Peyer's patch (tissue), 4 donors: ENCODE data around the gene HHAT. TPM values are rescaled to one million over a fixed set of nuclear protein-coding genes. Genes with fewer than 3 reads are reported as not detected.

Experiments used
- DNase-seq, 3 donors: peaks; one replicate each; pipeline ENCODE4 v3.0.0-alpha.2; 2017 to 2019
- H3K27ac ChIP-seq, 4 donors: fragments of 200-600 bp; sonication (generic); one replicate each; pipeline ENCODE4 v1.5.1; 2016 to 2019
- H3K27me3 ChIP-seq, 2 donors: fragments of 200-600 bp; sonication (generic); one replicate each; pipeline ENCODE4 v1.5.1; 2019
- H3K36me3 ChIP-seq, 3 donors: fragments of 200-600 bp; sonication (generic); one replicate each; pipeline ENCODE4 v1.5.1; 2016 to 2019
- H3K4me1 ChIP-seq, 4 donors: fragments of 200-600 bp; sonication (generic); one replicate each; pipeline ENCODE4 v1.5.1; 2016 to 2019
- H3K4me3 ChIP-seq, 4 donors: fragments of 200-600 bp; sonication (generic); 1 replicate in 3 of 4; 2 replicates in 1 of 4; pipeline ENCODE4 v1.5.1; 2016 to 2019; ENCODE audit warnings: mild to moderate bottlenecking in 1 of 4
- H3K9me3 ChIP-seq, 4 donors: fragments of 200-600 bp; sonication (generic); one replicate each; pipeline ENCODE4 v1.5.1; 2016 to 2019; ENCODE audit warnings: mild to moderate bottlenecking in 1 of 4
- POLR2A ChIP-seq, 2 donors: fragments of 450-650 bp; IDR thresholded peaks; one replicate each; pipeline ENCODE4 v1.5.1; 2017; ENCODE audit warnings: antibody characterized with exemption in 2 of 2, mild to moderate bottlenecking in 2 of 2, moderate library complexity in 2 of 2
- total RNA-seq, 4 donors: library from RNA; depleted of rRNA; stranded (reverse); fragments of >200 nt; gene quantifications; one replicate each; pipeline ENCODE4 v1.1.0, GENCODE V29; 2016
- TF ChIP-seq, protein P1 (sequence below), 6 experiments: fragments of 450-650 bp in 4 of 6; fragments of 200-600 bp in 2 of 6; sonication (generic) in 1 of 6; IDR thresholded peaks; one replicate each; pipeline ENCODE4 v1.5.1; 2017 to 2019; ENCODE audit warnings: antibody characterized with exemption in 6 of 6, mild to moderate bottlenecking in 3 of 6, moderate library complexity in 1 of 6

The HHAT gene
- total RNA-seq, 4 donors from 2014 or later: 2.3 to 16.9 (median 7.3) TPM

DNA sequence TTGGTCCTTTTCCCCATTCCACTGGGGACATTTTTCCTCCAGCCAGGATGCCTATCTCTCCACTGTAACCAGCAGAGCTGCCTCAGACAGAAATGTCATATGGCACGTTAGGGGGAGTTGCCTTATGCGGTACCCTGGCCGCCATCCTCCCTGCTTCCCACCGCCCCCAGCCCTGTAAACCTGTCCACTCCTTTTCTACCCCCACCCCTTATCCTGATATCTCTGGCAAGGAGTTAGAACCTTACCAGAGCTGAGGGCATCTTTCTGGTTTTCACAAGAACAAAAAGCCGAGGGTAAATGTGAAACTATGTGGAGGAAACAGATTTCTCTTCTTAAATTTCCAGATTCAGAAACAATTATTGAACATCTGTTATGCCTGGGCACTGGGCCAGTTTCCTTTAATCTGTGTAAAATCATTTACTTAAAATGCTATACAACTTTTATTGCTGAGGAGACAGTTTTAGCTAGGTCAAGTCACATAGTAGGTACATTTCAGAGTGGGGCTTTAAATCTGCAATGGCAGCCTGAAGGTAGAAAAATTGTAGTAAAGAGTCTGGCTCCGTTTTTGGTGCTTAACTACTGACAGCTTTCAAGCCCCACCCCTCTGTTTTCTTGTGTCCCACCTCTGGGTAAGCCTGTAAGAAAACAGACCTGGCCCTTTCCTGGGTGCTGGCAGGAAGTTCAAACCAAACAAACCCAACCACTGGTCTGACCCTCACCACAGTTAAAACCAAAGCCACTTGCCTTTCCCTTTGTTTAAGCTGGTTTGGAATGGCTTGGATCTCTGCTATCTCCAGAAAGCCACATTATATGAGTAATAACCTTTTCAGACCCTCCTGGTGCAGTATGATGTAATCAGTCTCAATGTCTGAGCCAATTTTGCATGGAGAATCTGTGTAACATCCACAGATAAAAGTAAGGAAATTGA lies 319.0 kb downstream of the HHAT start:
- H3K9me3 ChIP-seq: no peaks in the 10 kb centered on the region
- H3K27me3 ChIP-seq: no peaks in the 10 kb centered on the region
- DNase-seq: no peak
- H3K27ac ChIP-seq: no peak overlapping the region
- peaks cover 0 to 4% (median 0%) of the 10 kb centered on the region in 4 donors for H3K4me1 ChIP-seq
- TF ChIP-seq, protein P1, sequence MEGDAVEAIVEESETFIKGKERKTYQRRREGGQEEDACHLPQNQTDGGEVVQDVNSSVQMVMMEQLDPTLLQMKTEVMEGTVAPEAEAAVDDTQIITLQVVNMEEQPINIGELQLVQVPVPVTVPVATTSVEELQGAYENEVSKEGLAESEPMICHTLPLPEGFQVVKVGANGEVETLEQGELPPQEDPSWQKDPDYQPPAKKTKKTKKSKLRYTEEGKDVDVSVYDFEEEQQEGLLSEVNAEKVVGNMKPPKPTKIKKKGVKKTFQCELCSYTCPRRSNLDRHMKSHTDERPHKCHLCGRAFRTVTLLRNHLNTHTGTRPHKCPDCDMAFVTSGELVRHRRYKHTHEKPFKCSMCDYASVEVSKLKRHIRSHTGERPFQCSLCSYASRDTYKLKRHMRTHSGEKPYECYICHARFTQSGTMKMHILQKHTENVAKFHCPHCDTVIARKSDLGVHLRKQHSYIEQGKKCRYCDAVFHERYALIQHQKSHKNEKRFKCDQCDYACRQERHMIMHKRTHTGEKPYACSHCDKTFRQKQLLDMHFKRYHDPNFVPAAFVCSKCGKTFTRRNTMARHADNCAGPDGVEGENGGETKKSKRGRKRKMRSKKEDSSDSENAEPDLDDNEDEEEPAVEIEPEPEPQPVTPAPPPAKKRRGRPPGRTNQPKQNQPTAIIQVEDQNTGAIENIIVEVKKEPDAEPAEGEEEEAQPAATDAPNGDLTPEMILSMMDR (IDR thresholded peaks at IDR 0.05): no peak
- no peak for TF ChIP-seq POLR2A (IDR thresholded peaks at IDR 0.05)
- no peak overlapping the region for H3K4me3 ChIP-seq
- no peaks in the 10 kb centered on the region for H3K36me3 ChIP-seq

DNA sequence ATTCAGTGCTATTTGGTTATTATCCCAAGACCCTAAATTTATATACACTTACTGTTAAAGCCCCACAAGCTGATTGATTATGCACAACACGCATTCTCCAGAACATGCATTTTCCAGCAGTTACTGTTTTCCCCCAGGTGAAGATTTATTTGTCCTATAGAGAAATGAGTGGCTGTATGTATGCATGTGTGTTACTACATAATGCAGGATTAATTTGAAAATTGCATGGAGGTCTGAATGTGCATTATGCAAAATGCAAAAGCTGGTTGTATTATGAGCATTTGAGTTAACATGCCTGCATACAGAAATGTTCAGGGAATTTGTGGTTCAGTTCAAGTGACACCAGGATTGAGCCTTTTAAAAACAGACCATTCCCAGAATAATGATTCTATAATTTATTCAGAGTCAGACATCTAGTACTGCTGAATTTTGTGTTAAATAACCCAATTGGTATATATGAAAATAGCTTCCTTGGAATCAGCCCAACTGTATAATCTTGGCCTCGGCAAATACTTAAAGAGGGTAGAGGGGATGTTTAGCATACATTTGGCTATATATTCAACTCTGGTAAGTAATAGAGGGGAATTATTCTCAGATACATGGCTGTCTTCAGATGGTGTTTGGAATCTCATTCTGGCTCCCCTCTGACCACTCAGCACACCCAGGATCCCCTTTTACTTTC lies 320.0 kb downstream of the HHAT start:
- DNase-seq: no peak
- Histone ChIP-seq H3K27ac (no peak overlapping the region), H3K27me3 (no peaks in the 10 kb centered on the region), H3K36me3 (no peaks in the 10 kb centered on the region), H3K4me3 (no peak overlapping the region), H3K4me1 (peaks cover 0 to 4% (median 0%) of the 10 kb centered on the region in 4 donors), H3K9me3 (no peaks in the 10 kb centered on the region)
- TF ChIP-seq, protein P1 (IDR thresholded peaks at IDR 0.05): no peak

DNA sequence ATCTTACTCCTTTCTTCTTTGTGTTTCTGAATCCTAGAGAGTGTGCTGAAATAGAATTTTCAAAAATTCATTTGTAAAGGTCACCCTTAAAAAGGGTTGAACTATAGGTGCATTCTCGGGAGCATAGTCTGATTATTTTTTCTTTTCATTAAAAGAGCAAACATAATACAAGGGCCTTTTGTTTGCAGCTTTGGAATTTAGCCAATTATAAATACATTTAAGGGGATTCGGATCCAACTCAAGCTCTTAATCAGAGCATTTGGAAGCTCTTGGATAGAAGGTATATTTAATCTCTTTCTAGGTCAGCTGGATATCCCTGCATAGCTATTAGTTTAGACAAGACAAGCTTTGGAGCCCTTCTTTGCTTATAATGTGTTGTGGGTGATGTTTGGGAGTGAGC lies 321.7 kb downstream of the HHAT start:
- H3K4me1 ChIP-seq: peaks cover 0 to 10% (median 0%) of the 10 kb centered on the region in 4 donors
- TF ChIP-seq, protein P1 (IDR thresholded peaks at IDR 0.05): no peak
- TF ChIP-seq POLR2A (IDR thresholded peaks at IDR 0.05): no peak
- no peaks in the 10 kb centered on the region for H3K36me3 ChIP-seq
- H3K27me3 ChIP-seq: no peaks in the 10 kb centered on the region
- H3K27ac ChIP-seq: no peak overlapping the region
- H3K9me3 ChIP-seq: no peaks in the 10 kb centered on the region
- DNase-seq: no peak
- H3K4me3 ChIP-seq: no peak overlapping the region

DNA sequence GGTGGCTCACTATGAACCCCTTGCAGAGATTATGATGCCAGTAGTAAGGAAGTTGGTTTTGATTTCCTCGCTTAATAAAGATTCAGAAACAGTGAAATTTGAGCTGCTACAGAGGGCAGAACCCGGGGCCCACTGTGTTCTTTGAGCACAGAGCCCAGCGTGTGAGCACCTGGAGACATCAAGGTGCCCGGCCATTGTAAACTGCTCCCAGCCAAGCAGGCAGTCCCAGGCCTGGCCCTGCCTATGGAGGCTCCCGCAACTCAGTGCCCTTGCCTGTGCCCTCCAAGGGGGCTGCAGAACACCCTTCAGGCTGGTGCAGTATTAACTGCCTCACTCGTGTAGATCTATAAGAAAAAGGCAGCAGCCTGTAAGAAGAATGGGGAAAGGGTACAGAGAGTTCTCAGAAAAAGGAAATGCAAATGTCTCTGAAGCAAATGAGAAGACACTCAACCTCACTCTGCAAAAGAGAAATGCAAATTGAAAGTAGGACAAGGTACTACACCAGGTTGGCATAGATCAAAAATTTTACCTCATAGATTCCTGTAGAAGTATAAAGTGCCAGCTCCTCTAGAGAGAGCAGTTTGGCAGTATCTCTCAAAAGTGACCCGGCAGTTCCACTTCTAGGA lies 323.7 kb downstream of the HHAT start:
- no peaks in the 10 kb centered on the region for H3K27me3 ChIP-seq

DNA sequence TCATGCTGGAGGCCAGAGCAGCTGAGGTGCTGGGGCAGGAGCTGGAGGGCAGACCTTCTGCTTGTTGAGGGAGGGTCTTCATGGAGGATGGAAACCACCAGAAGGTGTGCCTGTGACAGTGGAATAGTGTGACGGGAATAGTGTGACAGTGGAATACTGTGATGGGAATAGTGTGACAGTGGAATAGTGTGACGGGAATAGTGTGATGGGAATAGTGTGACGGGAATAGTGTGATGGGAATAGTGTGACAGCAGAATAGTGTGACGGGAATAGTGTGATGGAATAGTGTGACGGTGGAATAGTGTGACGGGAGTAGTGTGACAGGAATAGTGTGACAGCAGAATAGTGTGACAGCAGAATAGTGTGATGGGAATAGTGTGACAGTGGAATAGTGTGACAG lies 325.1 kb downstream of the HHAT start:
- TF ChIP-seq, protein P1 (IDR thresholded peaks at IDR 0.05): no peak
- no peak for TF ChIP-seq POLR2A (IDR thresholded peaks at IDR 0.05)
- Histone ChIP-seq H3K36me3 (no peaks in the 10 kb centered on the region), H3K4me3 (no peak overlapping the region), H3K27me3 (no peaks in the 10 kb centered on the region), H3K9me3 (no peaks in the 10 kb centered on the region), H3K4me1 (peaks cover 0 to 6% (median 0%) of the 10 kb centered on the region in 4 donors), H3K27ac (no peak overlapping the region)
- DNase-seq: no peak

More for the DNA sequence above, 323.7 kb downstream of the HHAT start:
- TF ChIP-seq, protein P1 (IDR thresholded peaks at IDR 0.05): no peak
- Histone ChIP-seq H3K27ac (no peak overlapping the region), H3K36me3 (no peaks in the 10 kb centered on the region), H3K4me3 (no peak overlapping the region), H3K4me1 (peaks cover 0 to 8% (median 0%) of the 10 kb centered on the region in 4 donors), H3K9me3 (no peaks in the 10 kb centered on the region)
- DNase-seq: no peak
